ENCODE results near the gene PHKB.
A peak's percentile ranks its signal among the peaks of the same experiment; 100 is the strongest.

Gene PHKB

DNA sequence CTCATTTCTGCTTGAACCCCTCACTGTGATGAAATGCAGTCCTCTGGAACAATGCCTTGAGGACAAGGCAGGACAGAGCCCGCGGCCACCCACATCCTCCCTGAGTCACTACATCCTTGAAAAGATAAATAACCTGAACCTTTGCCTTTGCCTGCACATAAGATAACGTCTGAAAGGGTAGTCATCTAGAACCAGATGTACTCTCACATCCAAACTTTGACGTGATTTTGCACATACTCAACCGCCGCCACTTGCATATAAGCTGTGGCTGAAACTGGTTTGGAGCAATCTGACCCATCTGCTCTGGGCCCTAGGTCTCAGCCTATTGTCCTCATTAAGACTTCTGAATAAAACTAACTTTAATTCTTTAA is 252.1 kb downstream of the PHKB start:
- no peak for FAIRE-seq
- DNase-seq (ENCODE audit: extremely low spot score, insufficient read length, low read depth) = no peak

DNA sequence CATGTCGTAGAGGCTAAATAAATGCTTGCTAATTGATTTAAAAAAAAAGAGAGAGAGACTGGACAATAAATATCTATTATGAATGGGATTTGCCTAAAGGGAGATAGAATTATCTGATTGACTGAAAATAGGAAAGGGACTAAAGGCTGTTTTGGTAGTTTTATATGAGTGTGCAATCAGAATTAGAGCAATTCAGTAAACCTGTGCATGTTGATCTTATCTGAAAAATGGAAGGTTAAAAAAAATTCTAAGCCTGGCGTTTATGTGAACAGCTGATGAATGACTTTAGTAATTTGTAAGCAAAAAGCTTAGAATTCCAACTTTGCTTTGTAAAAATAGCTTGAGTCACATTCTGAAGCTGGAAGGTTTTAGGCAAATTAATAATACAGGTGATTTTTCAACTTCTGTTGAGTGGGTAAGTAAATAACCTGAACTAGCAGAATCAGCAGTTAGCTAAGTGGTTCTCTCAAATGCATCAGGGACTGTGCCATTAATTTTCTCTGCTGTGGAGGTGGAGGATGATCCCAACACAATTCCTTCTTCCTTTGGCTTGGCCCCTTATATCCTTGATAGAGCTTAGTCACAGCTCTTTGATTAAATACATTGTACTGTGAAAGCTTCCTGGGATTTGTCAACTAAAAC is 254.4 kb downstream of the PHKB start:
- DNase-seq (ENCODE audit: extremely low spot score, insufficient read length, low read depth) (no peak), FAIRE-seq (no peak)

- DNase-seq (ENCODE audit: extremely low spot score, insufficient read length, low read depth) = no peak
- FAIRE-seq = no peak
Observed at GRCh38 chr16:47716571-47716970, 255.4 kb downstream of the PHKB start.

DNA sequence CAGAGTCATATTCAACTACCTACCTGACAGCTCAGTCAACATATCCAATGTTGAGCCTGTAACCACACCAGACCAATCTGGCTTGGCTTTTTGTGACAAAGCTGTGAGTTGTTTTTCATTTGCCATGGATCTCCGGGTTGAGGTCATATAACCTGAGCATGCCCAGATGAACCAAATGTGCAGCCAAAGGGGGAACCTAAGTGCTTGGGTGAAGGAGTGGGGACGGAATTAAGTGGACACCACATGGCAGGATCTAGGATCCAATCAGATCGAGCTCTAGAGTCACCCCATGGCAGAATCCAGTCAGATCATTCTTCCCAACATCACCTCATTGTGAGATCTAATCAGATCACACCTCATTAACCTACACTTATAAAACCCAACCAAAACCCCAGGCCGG is 258.6 kb downstream of the PHKB start:
- no peak for FAIRE-seq

GRCh38 chr16:47721006-47721637 is 260.0 kb downstream of the PHKB start:
- DNase-seq (ENCODE audit: extremely low spot score, insufficient read length, low read depth) (no peak), FAIRE-seq (no peak)

More for the DNA sequence above, 258.6 kb downstream of the PHKB start:
- DNase-seq (ENCODE audit: extremely low spot score, insufficient read length, low read depth) = no peak

- FAIRE-seq (no peak), DNase-seq (ENCODE audit: extremely low spot score, insufficient read length, low read depth) (no peak)
Observed at GRCh38 chr16:47722046-47722445, 260.9 kb downstream of the PHKB start.

- no peak for FAIRE-seq
- no peak for DNase-seq (ENCODE audit: extremely low spot score, insufficient read length, low read depth)
Observed at GRCh38 chr16:47724115-47724785, 263.1 kb downstream of the PHKB start.

GRCh38 chr16:47725188-47725695 is 264.1 kb downstream of the PHKB start:
- no peak for FAIRE-seq
- no peak for DNase-seq (ENCODE audit: extremely low spot score, insufficient read length, low read depth)

- FAIRE-seq = no peak
- no peak for DNase-seq (ENCODE audit: extremely low spot score, insufficient read length, low read depth)
Observed at GRCh38 chr16:47726031-47726675, 265.0 kb downstream of the PHKB start.

- DNase-seq (ENCODE audit: extremely low spot score, insufficient read length, low read depth) (no peak), FAIRE-seq (no peak)
Observed at GRCh38 chr16:47727131-47727530, 266.0 kb downstream of the PHKB start.

GRCh38 chr16:47728205-47728604 is 267.1 kb downstream of the PHKB start:
- FAIRE-seq (peak; percentile 35), DNase-seq (ENCODE audit: extremely low spot score, insufficient read length, low read depth) (no peak)

DNA sequence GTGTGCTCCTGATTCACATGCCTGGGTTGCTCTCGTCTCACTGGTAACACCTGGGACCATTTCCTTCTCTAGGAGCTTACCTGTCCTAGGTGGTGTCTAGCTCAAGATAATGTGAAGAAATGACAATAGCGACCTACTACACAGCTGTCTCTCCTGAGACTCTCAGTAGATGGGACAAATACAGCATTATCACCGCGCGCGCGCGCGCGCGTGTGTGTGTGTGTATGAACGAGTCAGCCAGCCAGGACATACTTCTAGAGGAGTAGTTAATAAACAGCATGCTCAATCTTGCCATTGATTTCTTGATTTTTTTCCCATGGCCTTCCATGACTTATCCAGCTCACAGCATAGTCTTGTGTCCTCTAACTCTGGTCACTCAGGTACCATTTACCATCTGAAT is 268.6 kb downstream of the PHKB start:
- no peak for FAIRE-seq
- DNase-seq (ENCODE audit: extremely low spot score, insufficient read length, low read depth) = no peak

- no peak for FAIRE-seq
Observed at GRCh38 chr16:47731252-47731651, 270.1 kb downstream of the PHKB start.

GRCh38 chr16:47732122-47732521 is 271.0 kb downstream of the PHKB start:
- FAIRE-seq = no peak
- no peak for DNase-seq (ENCODE audit: extremely low spot score, insufficient read length, low read depth)

More at GRCh38 chr16:47731252-47731651, 270.1 kb downstream of the PHKB start:
- no peak for DNase-seq (ENCODE audit: extremely low spot score, insufficient read length, low read depth)

DNA sequence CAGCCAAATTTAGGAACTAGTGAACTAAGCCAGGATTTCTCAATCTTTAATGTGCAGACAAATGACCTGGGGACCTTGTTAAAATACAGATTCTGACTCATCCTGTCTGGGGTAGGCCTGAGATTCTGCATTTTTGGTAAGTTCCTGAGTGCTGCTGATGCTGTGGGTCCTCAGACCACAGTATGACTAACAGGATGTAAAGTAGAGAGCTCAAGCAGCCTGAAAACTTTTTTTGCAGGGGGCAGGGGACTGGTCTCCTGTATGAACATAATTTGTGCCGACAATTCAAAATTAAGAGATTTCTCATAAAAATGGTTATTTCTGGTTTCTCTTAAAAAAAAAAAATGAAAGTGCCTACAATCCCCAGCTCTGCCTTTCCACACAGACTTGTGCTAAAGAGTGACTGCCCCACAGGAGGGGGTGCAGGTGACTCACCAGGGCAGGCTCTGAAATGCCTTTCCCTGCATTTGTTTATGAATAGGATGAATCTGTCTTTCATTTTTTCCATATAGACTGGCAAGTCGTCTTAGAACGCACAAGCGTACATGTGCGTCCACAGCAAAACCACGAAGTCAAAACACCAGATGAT is 271.5 kb downstream of the PHKB start:
- FAIRE-seq (no peak), DNase-seq (ENCODE audit: extremely low spot score, insufficient read length, low read depth) (no peak)

- DNase-seq (ENCODE audit: extremely low spot score, insufficient read length, low read depth) (no peak), FAIRE-seq (no peak)
Observed at GRCh38 chr16:47734081-47734857, 273.1 kb downstream of the PHKB start.

DNA sequence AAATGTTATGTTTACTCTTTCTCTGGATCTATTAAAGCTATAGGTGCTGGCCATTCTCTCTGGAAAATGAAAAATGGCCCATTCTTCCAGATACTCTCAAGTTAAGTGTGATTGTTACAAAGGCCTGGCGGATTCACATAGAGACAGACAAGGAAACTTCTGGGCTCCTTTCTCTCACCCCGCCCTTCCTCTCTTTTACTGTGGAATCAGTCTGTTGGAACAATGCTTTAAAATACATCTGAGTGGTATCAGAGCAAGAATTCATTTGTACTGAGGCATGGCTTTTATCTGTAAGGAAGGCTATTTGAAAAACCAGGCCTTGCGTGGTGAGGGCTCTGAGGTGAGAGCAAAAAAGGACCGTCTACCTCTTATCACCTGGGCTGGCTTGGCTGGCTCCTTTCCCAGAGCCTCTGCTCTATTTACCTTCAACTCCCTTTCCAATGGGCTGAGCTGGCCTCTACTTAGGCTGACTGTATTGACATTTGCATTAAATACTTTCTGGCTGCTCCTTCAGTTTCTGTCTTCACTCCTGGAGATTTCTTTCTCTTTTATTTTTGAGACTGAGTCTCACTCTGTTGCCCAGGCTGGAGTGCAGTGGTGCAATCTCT is 274.0 kb downstream of the PHKB start:
- FAIRE-seq = no peak
- no peak for DNase-seq (ENCODE audit: extremely low spot score, insufficient read length, low read depth)

DNA sequence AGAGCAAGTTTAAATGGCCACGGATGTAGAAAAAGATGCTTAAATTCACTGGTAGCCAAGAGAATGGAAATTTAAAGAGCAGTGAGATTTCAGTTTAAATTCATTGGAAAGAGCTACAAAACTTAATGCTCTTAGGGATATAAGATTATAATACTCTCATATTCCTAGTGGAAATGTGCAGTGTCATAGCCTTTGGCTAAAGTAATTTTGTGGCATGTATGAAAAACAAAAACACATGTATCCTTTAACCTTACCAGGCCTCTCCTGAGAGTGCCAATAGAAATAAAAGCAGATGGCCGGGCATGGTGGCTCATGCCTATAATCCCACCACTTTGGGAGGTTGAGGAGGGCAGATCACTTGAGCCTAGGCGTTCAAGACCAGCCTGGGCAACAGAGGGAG is 289.2 kb downstream of the PHKB start:
- FAIRE-seq = no peak
- no peak for DNase-seq (ENCODE audit: extremely low spot score, insufficient read length, low read depth)

Data from GM18507 (cell line).